ENCODE measurements around the gene SMPD1. TPM values are rescaled to one million over a fixed set of nuclear protein-coding genes. Genes with fewer than 3 reads are reported as not detected.

Gene SMPD1
- total and polyA plus RNA-seq, 2 of the 8 experiments (the other 6 are each of a cell fraction or from before 2014, with no cell fraction given), result 1.9 to 2.4 TPM

GRCh38 chr11:6397636-6398035 lies 7.4 kb downstream of the SMPD1 start (continued):
- TF ChIP-seq HDAC2 (IDR thresholded peaks at IDR 0.05; ENCODE audit: borderline replicate concordance in 1 of 2, low read depth in 2 of 2, low read length in 2 of 2) (no peak), SAP30 (IDR thresholded peaks at IDR 0.05; ENCODE audit: insufficient read depth, insufficient replicate concordance, low read length) (no peak)
